Hepatocyte (in vitro differentiated cells): ENCODE data around the gene C19orf73. TPM values are rescaled to one million over a fixed set of nuclear protein-coding genes. Genes with fewer than 3 reads are reported as not detected.
"Not testable (repeated sequence)": the region's sequence is repeated elsewhere in the genome, so short reads cannot be mapped to it uniquely, and the experiment has no call there.

Experiments
- DNase-seq: peaks from one replicate; pipeline ENCODE4 v3.0.0-alpha.2; 2016; ENCODE audit warnings: low spot score
- H2AFZ ChIP-seq: fragments of 200-600 bp; sonication (generic); 2 replicates; pipeline ENCODE4 v1.6.0; 2016; ENCODE audit warnings: antibody characterized with exemption, mild to moderate bottlenecking
- H3K27ac ChIP-seq: fragments of 200-600 bp; sonication (generic); 2 replicates; pipeline ENCODE4 v1.5.1; 2016; ENCODE audit warnings: mild to moderate bottlenecking
- H3K27me3 ChIP-seq: fragments of 200-600 bp; sonication (generic); 2 replicates; pipeline ENCODE4 v1.6.1; 2016
- H3K36me3 ChIP-seq: fragments of 200-600 bp; sonication (generic); replicated peaks from 2 replicates; pipeline ENCODE4 v1.5.1; 2016; ENCODE audit warnings: low read depth; ENCODE audit not compliant: insufficient read depth
- H3K4me1 ChIP-seq: fragments of 200-600 bp; sonication (generic); 2 replicates; pipeline ENCODE4 v1.5.1; 2016; ENCODE audit warnings: mild to moderate bottlenecking, moderate library complexity; ENCODE audit not compliant: insufficient read depth
- H3K4me2 ChIP-seq: fragments of 200-600 bp; sonication (generic); 2 replicates; pipeline ENCODE4 v1.6.0; 2016
- H3K4me3 ChIP-seq: fragments of 200-600 bp; sonication (generic); 2 replicates; pipeline ENCODE4 v1.5.1; 2016; ENCODE audit warnings: mild to moderate bottlenecking
- H3K79me2 ChIP-seq: fragments of 200-600 bp; sonication (generic); 2 replicates; pipeline ENCODE4 v1.6.0; 2017; ENCODE audit warnings: mild to moderate bottlenecking
- H3K9me2 ChIP-seq: fragments of 200-600 bp; sonication (generic); replicated peaks from 2 replicates; pipeline ENCODE4 v1.6.0; 2017; ENCODE audit warnings: mild to moderate bottlenecking; ENCODE audit not compliant: insufficient read depth
- H3K9me3 ChIP-seq: fragments of 200-600 bp; sonication (generic); 2 replicates; pipeline ENCODE4 v1.5.1; 2016; ENCODE audit warnings: low read depth, mild to moderate bottlenecking
- H4K20me1 ChIP-seq: fragments of 200-600 bp; sonication (generic); 2 replicates; pipeline ENCODE4 v1.6.0; 2016; ENCODE audit warnings: mild to moderate bottlenecking; ENCODE audit not compliant: insufficient read depth, poor library complexity, severe bottlenecking
- EZH2 ChIP-seq: fragments of 200-600 bp; sonication (generic); IDR thresholded peaks from 2 replicates; pipeline ENCODE4 v1.6.1; 2016; ENCODE audit warnings: antibody characterized with exemption, mild to moderate bottlenecking, borderline replicate concordance
- EZH2phosphoT487 ChIP-seq: fragments of 200-600 bp; sonication (generic); IDR thresholded peaks from one replicate; pipeline ENCODE4 v1.6.1; 2018; ENCODE audit warnings: antibody characterized with exemption, mild to moderate bottlenecking, low read depth, moderate library complexity; ENCODE audit not compliant: unreplicated experiment, severe bottlenecking
- WGBS: methylation state at CpG from one replicate; pipeline ENCODE4 v1.1.6; 2016; ENCODE audit warnings: low lambda C conversion rate; ENCODE audit errors: missing lambda C conversion rate; 5-methylcytosine and 5-hydroxymethylcytosine counted together
- polyA plus RNA-seq: library from polyadenylated mRNA; unstranded; fragments of >200 nt; fragmentation: Nextera tagmentation; extraction: Ambion mirVana; gene quantifications from 2 replicates; pipeline ENCODE4 v1.2.1, GENCODE V29; 2016
- total RNA-seq: library from RNA; depleted of rRNA; stranded (reverse); fragments of >200 nt; gene quantifications from 2 replicates; pipeline ENCODE4 v1.2.3, GENCODE V29; 2014
- TF ChIP-seq, protein P1 (sequence below): fragments of 200-600 bp; sonication (generic); IDR thresholded peaks from 2 replicates; pipeline ENCODE4 v1.5.1; 2016; ENCODE audit warnings: antibody characterized with exemption, mild to moderate bottlenecking; ENCODE audit not compliant: poor library complexity

The C19orf73 gene
- total and polyA plus RNA-seq, 2 experiments from 2014 or later: 1.9 to 2.7 TPM

DNA sequence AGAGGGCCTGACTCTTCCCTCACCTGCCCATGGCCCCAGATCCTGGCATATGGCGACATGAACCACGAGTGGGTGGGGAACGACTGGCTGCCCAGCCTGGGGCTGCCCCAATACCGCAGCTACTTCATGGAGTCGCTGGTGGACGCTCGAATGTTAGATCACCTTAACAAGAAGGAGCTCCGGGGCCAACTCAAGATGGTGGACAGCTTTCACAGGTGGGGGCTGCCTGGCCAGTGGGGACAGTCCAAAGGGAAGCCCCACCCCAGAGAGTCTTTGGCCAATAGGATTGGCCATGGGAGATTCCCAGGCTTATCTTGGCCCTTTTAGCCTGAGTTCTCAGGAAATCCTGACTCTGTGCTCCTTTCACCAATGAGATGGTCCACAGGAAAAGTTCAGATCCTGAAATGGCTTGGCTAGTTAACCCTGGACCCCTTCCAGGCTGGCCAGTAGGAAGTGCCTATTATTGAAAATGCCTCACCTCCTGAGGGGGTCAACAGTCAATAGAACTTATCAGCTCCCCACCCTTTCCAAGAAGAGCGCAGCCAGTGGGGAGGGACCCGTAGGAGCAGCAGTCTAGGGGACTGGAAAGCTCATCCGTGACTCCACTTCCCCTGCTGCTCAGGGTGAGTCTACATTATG, 29.2 kb upstream of the C19orf73 start:
- Histone ChIP-seq H3K79me2 (no peaks in the 10 kb centered on the region), H3K9me3 (no peaks in the 10 kb centered on the region), H3K4me2 (peak overlapping the region; percentile 88), H2AFZ (no peak overlapping the region), H3K4me3 (no peak overlapping the region), H4K20me1 (no peaks in the 10 kb centered on the region), H3K4me1 (peaks cover 16% of the 10 kb centered on the region), H3K36me3 (no peaks in the 10 kb centered on the region), H3K27ac (no peak overlapping the region), H3K9me2 (no peaks in the 10 kb centered on the region), H3K27me3 (no peaks in the 10 kb centered on the region)
- no peak for TF ChIP-seq EZH2
- no peak for TF ChIP-seq EZH2phosphoT487
- TF ChIP-seq, protein P1, sequence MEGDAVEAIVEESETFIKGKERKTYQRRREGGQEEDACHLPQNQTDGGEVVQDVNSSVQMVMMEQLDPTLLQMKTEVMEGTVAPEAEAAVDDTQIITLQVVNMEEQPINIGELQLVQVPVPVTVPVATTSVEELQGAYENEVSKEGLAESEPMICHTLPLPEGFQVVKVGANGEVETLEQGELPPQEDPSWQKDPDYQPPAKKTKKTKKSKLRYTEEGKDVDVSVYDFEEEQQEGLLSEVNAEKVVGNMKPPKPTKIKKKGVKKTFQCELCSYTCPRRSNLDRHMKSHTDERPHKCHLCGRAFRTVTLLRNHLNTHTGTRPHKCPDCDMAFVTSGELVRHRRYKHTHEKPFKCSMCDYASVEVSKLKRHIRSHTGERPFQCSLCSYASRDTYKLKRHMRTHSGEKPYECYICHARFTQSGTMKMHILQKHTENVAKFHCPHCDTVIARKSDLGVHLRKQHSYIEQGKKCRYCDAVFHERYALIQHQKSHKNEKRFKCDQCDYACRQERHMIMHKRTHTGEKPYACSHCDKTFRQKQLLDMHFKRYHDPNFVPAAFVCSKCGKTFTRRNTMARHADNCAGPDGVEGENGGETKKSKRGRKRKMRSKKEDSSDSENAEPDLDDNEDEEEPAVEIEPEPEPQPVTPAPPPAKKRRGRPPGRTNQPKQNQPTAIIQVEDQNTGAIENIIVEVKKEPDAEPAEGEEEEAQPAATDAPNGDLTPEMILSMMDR: no peak
- WGBS: 85% methylated on average over 11 of the region's 11 CpGs
- no peak for DNase-seq

DNA sequence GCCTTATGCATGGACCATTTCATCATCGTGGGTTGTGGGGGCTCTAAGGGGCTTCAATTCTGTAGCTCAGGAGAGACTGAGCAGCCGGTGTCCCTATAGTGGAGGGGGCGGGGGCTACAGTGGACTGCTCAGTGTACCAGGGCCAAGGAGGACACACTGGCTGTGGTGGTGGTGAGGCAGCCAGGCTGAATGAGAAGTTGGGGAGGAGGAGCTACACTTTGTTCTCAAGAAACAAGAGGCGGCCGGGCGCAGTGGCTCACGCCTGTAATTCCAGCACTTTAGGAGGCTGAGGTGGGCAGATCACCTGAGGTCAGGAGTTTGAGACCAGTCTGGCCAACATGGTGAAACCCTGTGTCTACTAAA, 27.4 kb upstream of the C19orf73 start:
- 19% methylated on average over 6 of the region's 7 CpGs for WGBS
- peaks cover 16% of the 10 kb centered on the region for H3K4me1 ChIP-seq
- not testable (repeated sequence) for H4K20me1 ChIP-seq, H3K9me3 ChIP-seq, DNase-seq, H3K27me3 ChIP-seq, H3K9me2 ChIP-seq, H3K79me2 ChIP-seq, H3K4me3 ChIP-seq, H2AFZ ChIP-seq, H3K27ac ChIP-seq, H3K36me3 ChIP-seq
- H3K4me2 ChIP-seq: peak overlapping the region; percentile 72

DNA sequence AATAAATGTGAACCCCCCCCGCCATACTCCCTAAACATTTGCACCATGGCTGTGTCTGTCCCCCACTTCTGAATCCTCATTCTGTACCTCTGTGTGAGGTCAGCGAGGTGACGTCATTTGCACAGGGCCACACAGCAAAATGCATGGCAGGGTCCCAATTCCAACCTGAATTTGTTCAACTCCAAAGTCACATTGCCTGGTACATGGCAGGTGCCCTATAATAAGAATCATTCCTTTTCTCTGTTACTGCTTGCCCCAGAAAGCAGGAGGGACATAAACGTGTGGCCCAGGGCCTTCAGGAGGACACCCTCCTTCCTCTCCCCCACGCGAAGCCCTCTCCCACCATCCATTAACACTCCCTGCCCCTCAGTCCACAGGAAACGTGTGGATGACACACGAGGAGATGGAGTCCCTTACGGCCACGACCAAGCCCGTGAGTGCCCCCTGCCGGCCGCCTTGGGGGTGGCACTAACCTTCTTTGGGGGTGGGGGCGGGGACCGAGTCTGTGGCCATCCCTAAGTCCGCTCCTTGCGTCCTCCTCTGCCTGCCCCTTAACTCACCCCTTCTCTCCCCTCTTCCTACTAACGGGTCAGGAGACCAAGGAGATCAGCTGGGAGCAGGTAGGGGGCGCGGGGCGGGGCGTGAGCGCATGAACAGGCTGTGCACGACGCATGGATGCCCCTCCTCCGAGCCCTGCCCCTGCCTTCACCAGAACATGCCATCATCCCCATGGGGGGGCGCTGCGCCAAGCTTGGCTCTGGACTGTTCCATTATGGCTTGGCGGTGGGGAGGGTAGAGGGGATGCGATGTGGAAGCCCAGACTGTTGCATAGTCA, 26.8 kb upstream of the C19orf73 start:
- Histone ChIP-seq H4K20me1 (no peaks in the 10 kb centered on the region), H3K36me3 (no peaks in the 10 kb centered on the region), H3K4me3 (no peak overlapping the region), H3K4me1 (peaks cover 10% of the 10 kb centered on the region), H3K9me3 (no peaks in the 10 kb centered on the region), H3K27ac (no peak overlapping the region), H3K79me2 (no peaks in the 10 kb centered on the region), H3K4me2 (peak overlapping the region; percentile 72), H3K9me2 (no peaks in the 10 kb centered on the region), H3K27me3 (no peaks in the 10 kb centered on the region), H2AFZ (no peak overlapping the region)
- WGBS: 9% methylated on average over 29 of the region's 30 CpGs
- TF ChIP-seq, protein P1: peak; percentile 76
- no peak for TF ChIP-seq EZH2phosphoT487
- TF ChIP-seq EZH2: no peak
- peak; percentile 78 for DNase-seq

DNA sequence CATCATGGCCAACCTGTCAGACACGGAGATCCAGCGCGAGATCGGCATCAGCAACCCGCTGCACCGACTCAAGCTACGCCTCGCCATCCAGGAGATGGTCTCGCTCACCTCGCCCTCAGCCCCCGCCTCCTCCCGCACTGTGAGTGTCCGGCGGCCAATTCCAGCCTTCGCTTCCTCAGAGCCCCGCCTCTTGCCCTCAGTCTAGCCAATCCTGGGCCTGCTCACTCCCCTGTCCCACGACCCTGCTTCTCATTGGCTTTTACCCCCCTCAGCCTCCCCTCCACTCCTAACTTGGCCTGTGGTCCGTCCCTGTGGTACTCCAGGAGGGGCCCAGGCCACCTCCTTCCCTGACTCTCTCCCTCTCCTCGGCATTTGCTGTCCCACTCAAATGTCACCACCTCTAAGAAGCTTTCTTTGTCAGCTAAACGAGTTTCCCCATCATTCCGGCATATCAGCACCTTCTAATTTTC, 24.0 kb upstream of the C19orf73 start:
- Histone ChIP-seq H3K79me2 (no peaks in the 10 kb centered on the region), H3K4me2 (peak overlapping the region; percentile 84), H3K4me1 (no peaks in the 10 kb centered on the region), H3K36me3 (no peaks in the 10 kb centered on the region), H2AFZ (peak overlapping the region; percentile 61), H3K27ac (no peak overlapping the region), H3K27me3 (no peaks in the 10 kb centered on the region), H3K9me2 (no peaks in the 10 kb centered on the region), H3K4me3 (no peak overlapping the region), H3K9me3 (no peaks in the 10 kb centered on the region), H4K20me1 (no peaks in the 10 kb centered on the region)
- whole genome bisulfite sequencing: 6% methylated on average over 20 of the region's 21 CpGs
- no peak for TF ChIP-seq EZH2phosphoT487
- TF ChIP-seq EZH2: no peak
- TF ChIP-seq, protein P1: no peak
- DNase-seq: peak; percentile 93
